ENCODE data around the gene VPS35L.

Gene VPS35L

DNA sequence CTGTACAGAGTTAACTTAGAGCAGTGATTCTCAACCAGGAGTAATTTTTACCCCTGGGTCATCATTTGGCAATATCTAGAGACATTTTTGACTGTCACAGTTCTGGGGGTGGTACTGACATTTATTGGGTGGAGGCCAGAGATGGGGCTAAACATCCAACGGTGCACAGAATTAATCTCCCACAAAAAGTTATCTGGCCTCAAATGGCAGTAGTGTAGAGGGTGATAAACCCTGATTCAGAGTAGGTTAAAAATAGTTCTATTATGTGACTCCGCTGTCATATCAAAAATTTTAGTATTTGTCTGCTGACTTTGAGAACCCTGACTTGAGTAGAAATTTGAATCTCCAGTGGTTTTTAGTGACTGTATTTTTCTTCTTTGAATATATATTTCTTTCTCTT is 19.1 kb downstream of the VPS35L start:
- DNase-seq (ENCODE audit: low read depth): no peak
- H3K4me3 ChIP-seq (ENCODE audit: low read length): no peak overlapping the region
- TF ChIP-seq, protein P1, sequence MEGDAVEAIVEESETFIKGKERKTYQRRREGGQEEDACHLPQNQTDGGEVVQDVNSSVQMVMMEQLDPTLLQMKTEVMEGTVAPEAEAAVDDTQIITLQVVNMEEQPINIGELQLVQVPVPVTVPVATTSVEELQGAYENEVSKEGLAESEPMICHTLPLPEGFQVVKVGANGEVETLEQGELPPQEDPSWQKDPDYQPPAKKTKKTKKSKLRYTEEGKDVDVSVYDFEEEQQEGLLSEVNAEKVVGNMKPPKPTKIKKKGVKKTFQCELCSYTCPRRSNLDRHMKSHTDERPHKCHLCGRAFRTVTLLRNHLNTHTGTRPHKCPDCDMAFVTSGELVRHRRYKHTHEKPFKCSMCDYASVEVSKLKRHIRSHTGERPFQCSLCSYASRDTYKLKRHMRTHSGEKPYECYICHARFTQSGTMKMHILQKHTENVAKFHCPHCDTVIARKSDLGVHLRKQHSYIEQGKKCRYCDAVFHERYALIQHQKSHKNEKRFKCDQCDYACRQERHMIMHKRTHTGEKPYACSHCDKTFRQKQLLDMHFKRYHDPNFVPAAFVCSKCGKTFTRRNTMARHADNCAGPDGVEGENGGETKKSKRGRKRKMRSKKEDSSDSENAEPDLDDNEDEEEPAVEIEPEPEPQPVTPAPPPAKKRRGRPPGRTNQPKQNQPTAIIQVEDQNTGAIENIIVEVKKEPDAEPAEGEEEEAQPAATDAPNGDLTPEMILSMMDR (conservative IDR thresholded peaks at IDR 0.05; ENCODE audit: low read depth, low read length): no peak

DNA sequence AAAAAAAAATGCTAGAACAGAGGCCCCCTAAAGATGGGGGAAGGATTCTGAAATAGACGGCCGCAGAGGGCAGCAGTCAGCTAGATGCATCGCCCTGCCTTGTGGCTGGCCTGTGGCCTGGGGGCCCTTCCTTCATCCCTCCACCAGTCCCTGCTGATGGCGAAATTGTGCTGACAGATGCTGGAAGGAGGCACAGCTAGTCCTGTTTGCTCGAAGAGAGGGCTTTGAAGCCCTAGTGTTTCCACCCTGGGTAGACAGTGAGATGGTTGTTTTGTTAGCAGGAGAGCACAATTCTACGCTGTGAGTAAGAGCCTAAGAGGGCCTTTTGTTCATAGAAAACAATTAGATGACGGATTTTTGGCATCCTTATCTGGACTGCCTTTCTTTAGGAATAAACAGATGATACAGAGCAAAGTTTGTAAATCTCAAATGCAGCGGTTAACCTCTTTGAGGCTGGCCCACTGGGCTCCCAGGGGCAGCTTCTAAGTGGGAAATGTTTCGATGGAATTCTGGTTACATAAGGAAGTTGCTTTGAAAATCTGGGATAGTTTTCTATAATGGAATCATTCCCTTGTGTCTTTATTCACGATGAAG is 23.0 kb downstream of the VPS35L start:
- TF ChIP-seq, protein P1 (conservative IDR thresholded peaks at IDR 0.05; ENCODE audit: low read depth, low read length): no peak

DNA sequence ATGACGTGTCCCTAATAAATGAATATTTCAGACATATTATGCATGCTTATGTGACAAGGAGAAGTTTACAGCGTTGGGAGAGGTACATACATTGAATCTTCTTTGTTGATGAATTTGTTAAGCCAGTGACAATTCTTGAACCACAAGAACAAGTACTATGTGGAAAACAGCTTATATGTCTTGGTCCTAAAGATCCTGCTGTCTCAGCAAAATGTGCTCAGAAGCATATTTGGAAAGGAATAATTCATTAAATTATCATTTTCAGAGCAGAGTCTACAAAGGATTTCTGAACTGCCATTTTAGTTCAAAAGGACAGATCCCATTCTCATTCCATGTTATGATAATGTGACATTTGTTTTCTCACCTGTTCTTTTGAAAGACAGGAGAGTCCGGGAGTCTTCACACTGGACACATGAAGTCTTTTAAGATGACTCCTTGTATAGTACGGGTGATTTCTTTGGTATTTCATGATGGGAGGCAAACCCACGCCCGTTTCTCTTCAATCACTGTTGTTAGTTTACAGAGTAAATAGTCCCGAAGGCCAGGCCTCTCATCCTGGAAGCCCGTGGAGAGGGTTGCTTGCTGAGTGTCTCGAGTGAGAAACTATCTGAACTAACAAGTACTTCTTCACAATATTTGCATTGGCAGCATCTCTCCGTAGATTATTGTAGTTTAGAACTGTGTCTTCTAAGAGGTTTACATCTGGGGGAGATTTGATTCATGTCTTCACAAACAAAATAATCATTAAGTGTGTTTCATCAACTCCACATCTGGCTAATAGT is 26.7 kb downstream of the VPS35L start:
- H3K4me3 ChIP-seq (ENCODE audit: low read length): no peak overlapping the region
- no peak for DNase-seq (ENCODE audit: low read depth)
- TF ChIP-seq, protein P1 (conservative IDR thresholded peaks at IDR 0.05; ENCODE audit: low read depth, low read length): no peak

More for the DNA sequence above, 23.0 kb downstream of the VPS35L start:
- H3K4me3 ChIP-seq (ENCODE audit: low read length): no peak overlapping the region
- no peak for DNase-seq (ENCODE audit: low read depth)

DNA sequence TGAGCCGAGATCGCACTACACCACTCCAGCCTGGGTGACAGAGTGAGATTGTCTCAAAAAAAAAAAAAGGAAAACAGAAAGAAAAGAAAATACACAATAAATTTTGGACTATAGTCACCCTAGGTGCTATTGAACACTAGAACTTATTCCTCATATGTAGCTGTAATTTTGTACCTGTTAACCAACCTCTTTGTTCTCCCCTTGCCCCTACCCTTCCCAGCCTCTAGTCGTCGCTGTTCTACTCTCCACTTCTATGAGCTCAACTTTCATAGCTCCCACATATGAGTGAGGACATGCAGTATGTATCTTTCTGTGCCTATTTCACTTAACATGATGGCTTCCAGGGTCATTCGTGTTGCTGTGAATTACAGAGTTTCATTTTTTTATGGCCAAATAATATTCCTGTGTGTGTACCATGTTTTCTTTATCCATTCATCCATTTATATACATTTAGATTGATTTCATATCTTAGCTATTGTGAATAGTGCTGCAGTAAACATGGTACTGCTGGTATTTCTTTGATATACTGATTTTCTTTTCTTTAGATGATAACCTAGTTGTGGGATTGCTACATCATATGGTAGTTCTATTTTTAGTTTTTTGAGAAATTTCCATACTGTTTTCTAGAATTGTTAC is 28.3 kb downstream of the VPS35L start:
- no peak overlapping the region for H3K4me3 ChIP-seq (ENCODE audit: low read length)
- TF ChIP-seq, protein P1 (conservative IDR thresholded peaks at IDR 0.05; ENCODE audit: low read depth, low read length): peak; percentile 99
- DNase-seq (ENCODE audit: low read depth): no peak

DNA sequence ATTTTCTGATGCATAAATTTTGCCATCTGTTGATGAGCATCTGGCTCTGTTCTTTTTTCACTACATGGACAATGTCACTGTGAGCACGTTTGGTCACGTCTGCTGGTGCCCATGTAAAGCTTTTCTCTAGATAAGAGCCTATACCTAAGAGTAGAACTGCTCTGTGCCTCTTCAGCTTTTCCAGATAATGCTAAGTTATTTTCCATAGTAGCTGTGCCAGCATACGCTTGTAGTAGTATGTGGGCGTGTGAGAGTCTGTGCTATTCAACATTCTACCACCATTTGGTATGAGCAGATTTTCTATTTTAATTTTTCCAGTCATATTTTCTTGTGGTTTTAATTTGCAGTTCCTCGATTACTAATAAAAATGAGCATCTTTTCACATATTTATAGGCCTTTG is 33.2 kb downstream of the VPS35L start:
- DNase-seq (ENCODE audit: low read depth): no peak
- TF ChIP-seq, protein P1 (conservative IDR thresholded peaks at IDR 0.05; ENCODE audit: low read depth, low read length): no peak
- no peak overlapping the region for H3K4me3 ChIP-seq (ENCODE audit: low read length)

DNA sequence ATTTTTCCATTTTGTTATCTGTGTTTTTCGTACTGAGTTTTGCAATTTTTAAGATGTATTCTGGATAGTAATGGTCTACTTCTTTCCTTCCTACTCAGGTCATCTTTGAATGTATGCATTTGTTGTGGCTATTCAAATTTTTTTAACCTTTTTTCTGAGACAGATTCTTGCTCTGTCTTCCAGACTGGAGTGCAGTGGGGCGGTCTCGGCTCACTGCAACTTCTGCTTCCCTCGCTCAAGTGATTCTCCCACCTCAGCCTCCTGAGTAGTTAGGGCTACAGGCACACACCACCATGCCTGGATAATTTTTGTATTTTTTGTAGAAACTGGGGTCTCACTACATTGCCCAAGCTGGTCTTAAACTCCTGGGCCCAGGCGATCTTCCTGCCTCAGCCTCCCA is 33.6 kb downstream of the VPS35L start:
- no peak overlapping the region for H3K4me3 ChIP-seq (ENCODE audit: low read length)
- DNase-seq (ENCODE audit: low read depth): no peak
- TF ChIP-seq, protein P1 (conservative IDR thresholded peaks at IDR 0.05; ENCODE audit: low read depth, low read length): no peak
